Measurements from ENCODE around the gene ACTR6.
"Not testable (repeated sequence)": the region's sequence is repeated elsewhere in the genome, so short reads cannot be mapped to it uniquely, and the experiment has no call there.

Gene ACTR6

GRCh38 chr12:100222173-100222572, 21.6 kb downstream of the ACTR6 start:
- not testable (repeated sequence) for DNase-seq

- no peak for DNase-seq
These were observed 24.9 kb downstream of the ACTR6 start for GRCh38 chr12:100225491-100225890.

- DNase-seq = no peak
These were observed 28.5 kb downstream of the ACTR6 start for GRCh38 chr12:100229036-100229635.

GRCh38 chr12:100229876-100230275, 29.3 kb downstream of the ACTR6 start:
- DNase-seq = no peak

GRCh38 chr12:100231873-100232272, 31.3 kb downstream of the ACTR6 start:
- not testable (repeated sequence) for DNase-seq

GRCh38 chr12:100234166-100234565, 33.6 kb downstream of the ACTR6 start:
- DNase-seq = no peak

GRCh38 chr12:100234591-100235304, 34.1 kb downstream of the ACTR6 start:
- DNase-seq = peak; percentile 12

GRCh38 chr12:100238801-100239200, 38.2 kb downstream of the ACTR6 start:
- DNase-seq = no peak

- no peak for DNase-seq
These were observed 39.0 kb downstream of the ACTR6 start for GRCh38 chr12:100239589-100239988.

GRCh38 chr12:100243137-100243536, 42.5 kb downstream of the ACTR6 start:
- no peak for DNase-seq

- no peak for DNase-seq
These were observed 47.1 kb downstream of the ACTR6 start for GRCh38 chr12:100247765-100248164.

GRCh38 chr12:100248886-100249285, 48.3 kb downstream of the ACTR6 start:
- no peak for DNase-seq

- no peak for DNase-seq
These were observed 49.3 kb downstream of the ACTR6 start for GRCh38 chr12:100249941-100250340.

GRCh38 chr12:100251917-100252316, 51.3 kb downstream of the ACTR6 start:
- no peak for DNase-seq

GRCh38 chr12:100253437-100253836, 52.8 kb downstream of the ACTR6 start:
- DNase-seq = no peak

GRCh38 chr12:100254876-100255275, 54.3 kb downstream of the ACTR6 start:
- DNase-seq = no peak

- DNase-seq = no peak
These were observed 57.5 kb downstream of the ACTR6 start for GRCh38 chr12:100258127-100258526.

GRCh38 chr12:100263131-100263530, 62.5 kb downstream of the ACTR6 start:
- DNase-seq = no peak

GRCh38 chr12:100265107-100265506, 64.5 kb downstream of the ACTR6 start:
- not testable (repeated sequence) for DNase-seq

- no peak for DNase-seq
These were observed 65.3 kb downstream of the ACTR6 start for GRCh38 chr12:100265732-100266584.

GRCh38 chr12:100266585-100266834, 65.9 kb downstream of the ACTR6 start:
- no peak for DNase-seq

- peak; percentile 99 for DNase-seq
These were observed 66.4 kb downstream of the ACTR6 start, which contains the start of the genes DEPDC4 and SCYL2 for GRCh38 chr12:100266835-100267602. Gene DEPDC4 (minus strand): TSS chr12:100267079. CDS start chr12:100267076, 3 bp downstream. Gene SCYL2 (plus strand): TSS chr12:100267177. CDS start chr12:100282971, 15,794 bp downstream.

Measured in retina (tissue), 1 donor.